ENCODE measurements around the gene CACNA1G.

CACNA1G gene

DNA sequence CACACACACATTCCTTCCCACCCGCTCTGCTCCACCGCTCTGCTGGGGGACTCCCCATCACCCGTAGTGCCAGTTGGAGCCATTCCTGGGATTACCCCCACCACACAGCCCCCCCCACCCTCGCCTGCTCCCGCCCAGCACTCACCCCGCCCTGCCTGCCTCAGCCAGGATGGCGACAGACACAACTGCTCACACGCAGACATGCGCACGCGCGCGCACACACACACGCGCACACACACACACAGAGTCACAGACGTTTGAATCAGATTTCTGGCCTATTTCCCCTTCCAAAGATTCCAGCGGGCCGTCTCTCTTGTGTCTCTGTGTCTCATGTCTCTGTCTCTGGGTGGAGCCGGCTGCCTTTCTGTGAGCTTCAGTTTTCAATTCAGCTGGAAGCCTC is 4.4 kb downstream of the CACNA1G start:
- peak; percentile 45 for DNase-seq (ENCODE audit: extremely low read depth, low read depth)
- no peak overlapping the region for H3K4me3 ChIP-seq (replicated peaks; ENCODE audit: low read depth, low read length)
- TF ChIP-seq, protein P1, sequence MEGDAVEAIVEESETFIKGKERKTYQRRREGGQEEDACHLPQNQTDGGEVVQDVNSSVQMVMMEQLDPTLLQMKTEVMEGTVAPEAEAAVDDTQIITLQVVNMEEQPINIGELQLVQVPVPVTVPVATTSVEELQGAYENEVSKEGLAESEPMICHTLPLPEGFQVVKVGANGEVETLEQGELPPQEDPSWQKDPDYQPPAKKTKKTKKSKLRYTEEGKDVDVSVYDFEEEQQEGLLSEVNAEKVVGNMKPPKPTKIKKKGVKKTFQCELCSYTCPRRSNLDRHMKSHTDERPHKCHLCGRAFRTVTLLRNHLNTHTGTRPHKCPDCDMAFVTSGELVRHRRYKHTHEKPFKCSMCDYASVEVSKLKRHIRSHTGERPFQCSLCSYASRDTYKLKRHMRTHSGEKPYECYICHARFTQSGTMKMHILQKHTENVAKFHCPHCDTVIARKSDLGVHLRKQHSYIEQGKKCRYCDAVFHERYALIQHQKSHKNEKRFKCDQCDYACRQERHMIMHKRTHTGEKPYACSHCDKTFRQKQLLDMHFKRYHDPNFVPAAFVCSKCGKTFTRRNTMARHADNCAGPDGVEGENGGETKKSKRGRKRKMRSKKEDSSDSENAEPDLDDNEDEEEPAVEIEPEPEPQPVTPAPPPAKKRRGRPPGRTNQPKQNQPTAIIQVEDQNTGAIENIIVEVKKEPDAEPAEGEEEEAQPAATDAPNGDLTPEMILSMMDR (IDR thresholded peaks at IDR 0.05; ENCODE audit: low read depth, low read length, missing control alignments), result no peak

DNA sequence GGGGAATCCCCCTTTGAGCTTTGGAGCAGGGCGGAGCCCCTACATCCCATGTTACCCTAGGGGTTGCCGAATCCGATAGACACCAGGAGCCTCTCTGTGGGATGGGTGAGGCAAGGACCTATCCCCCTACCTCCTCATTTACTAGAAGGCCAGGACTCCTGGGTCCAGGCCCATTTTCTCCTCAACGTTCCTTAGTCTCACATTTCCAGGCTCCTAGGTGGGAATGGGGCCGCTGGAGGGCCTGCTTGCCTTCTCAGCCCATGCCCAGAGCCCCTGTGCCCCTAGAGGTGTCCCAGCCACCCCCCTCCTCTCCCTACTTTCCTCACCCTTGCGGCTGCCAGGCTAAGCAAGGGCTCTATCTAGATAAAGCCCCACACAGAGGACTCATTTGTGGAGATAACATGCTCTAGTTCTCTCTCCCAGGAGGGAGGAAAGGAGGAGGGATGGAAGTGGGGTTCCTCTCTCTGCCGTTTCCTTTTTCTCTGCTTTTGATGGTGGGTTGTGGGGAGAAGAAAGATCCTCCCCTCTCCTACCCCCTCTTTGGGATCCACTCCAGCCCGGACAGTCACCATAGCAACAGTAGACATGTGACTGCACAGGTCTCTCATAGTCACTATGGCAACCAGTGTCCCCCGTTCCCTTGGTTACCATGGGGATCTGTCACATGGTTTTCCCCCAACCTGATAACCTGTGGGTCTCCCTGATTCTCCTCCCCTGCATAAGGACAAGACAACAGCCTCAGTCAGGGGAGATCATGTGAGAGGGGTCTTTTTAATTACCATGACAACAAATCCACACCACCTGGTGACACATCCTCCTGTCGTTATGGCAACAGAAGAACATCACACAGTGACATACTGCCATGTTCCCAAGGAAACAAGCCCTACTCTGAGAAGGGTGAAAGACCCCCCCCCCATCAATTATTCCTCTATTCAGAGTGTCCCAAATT is 5.2 kb downstream of the CACNA1G start:
- no peak for DNase-seq (ENCODE audit: extremely low read depth, low read depth)
- H3K4me3 ChIP-seq (replicated peaks; ENCODE audit: low read depth, low read length), result no peak overlapping the region

DNA sequence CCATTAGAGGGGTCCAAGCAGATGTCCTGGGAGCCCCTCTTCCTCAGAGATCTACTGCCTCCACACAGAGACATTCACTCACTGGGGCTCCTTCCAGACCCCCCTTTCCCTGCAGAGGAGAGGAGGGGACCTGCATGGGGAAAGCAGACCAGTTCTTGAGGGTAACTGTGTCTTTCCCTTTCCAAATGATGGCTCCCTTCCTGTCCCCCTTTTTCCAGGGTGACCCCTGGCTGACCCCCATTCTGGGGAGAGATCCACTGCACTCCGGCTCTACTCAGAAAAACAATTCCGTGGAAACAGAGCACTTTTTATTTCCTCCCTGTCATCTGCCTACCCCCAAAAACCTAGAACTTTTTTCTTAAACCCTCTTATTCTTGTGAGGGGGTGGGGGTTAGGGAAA is 6.4 kb downstream of the CACNA1G start:
- DNase-seq (ENCODE audit: extremely low read depth, low read depth), result no peak
- TF ChIP-seq, protein P1 (IDR thresholded peaks at IDR 0.05; ENCODE audit: low read depth, low read length, missing control alignments), result no peak
- H3K4me3 ChIP-seq (replicated peaks; ENCODE audit: low read depth, low read length), result no peak overlapping the region

More for the DNA sequence above, 5.2 kb downstream of the CACNA1G start:
- TF ChIP-seq, protein P1 (IDR thresholded peaks at IDR 0.05; ENCODE audit: low read depth, low read length, missing control alignments), result no peak

DNA sequence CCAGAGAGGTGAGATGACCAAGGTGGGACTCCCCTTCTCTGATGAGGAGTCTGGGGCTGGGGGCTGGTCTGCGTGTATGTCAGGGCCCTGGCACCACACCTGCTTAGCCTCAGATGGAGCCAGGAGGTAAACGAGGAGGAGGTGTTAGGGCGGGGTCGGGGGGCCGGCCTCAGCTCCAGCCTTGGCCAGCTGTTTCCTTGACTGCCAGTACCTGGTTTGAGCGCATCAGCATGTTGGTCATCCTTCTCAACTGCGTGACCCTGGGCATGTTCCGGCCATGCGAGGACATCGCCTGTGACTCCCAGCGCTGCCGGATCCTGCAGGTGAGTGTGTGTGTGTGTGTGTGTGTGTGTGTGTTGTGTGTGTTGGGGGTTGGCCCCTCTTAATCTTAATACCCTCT is 8.1 kb downstream of the CACNA1G start:
- TF ChIP-seq, protein P1 (IDR thresholded peaks at IDR 0.05; ENCODE audit: low read depth, low read length, missing control alignments), result no peak
- no peak for DNase-seq (ENCODE audit: extremely low read depth, low read depth)
- H3K4me3 ChIP-seq (replicated peaks; ENCODE audit: low read depth, low read length), result no peak overlapping the region

DNA sequence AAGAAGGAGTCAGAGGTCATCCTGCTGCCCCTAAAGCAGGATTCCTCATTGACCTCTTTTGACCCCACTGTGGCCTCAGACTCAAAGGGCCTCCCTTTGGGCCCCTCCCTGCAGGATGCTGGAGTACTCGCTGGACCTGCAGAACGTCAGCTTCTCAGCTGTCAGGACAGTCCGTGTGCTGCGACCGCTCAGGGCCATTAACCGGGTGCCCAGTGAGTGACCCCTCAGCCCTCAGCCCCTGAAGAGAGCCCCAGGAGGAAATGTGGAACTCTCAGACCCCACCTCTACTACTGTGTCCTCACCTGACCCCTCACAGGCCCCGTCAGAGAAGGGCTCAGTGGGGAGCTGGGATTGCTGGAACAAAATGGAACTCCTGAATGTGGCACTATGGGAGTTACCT is 9.1 kb downstream of the CACNA1G start:
- no peak overlapping the region for H3K4me3 ChIP-seq (replicated peaks; ENCODE audit: low read depth, low read length)
- TF ChIP-seq, protein P1 (IDR thresholded peaks at IDR 0.05; ENCODE audit: low read depth, low read length, missing control alignments), result no peak
- no peak for DNase-seq (ENCODE audit: extremely low read depth, low read depth)

DNA sequence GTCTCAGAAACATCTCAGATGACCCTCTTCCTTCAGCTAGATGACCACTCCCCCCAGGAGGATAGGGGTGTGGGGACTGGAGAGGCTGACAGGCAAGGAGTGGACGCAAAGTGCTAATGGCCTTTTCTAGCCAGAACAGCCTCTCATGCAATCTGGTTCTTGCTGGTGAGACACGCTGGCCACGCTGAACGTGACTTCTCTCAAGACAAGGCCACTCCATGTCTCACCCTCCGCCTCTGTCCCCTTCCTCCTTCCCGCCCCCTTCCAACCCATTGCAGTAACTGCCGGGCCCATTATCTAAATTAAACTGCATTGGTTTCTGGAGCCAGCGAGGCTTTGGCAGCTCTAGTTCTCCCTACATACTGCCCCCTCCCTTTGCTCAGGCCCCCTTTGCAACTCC is 9.5 kb downstream of the CACNA1G start:
- no peak for DNase-seq (ENCODE audit: extremely low read depth, low read depth)
- TF ChIP-seq, protein P1 (IDR thresholded peaks at IDR 0.05; ENCODE audit: low read depth, low read length, missing control alignments), result no peak

More for the DNA sequence above, 9.5 kb downstream of the CACNA1G start:
- no peak overlapping the region for H3K4me3 ChIP-seq (replicated peaks; ENCODE audit: low read depth, low read length)
